SK-MEL-5 (cell line): ENCODE data around the gene KLK10. TPM values are rescaled to one million over a fixed set of nuclear protein-coding genes. Genes with fewer than 3 reads are reported as not detected.
"Not testable (repeated sequence)": the region's sequence is repeated elsewhere in the genome, so short reads cannot be mapped to it uniquely, and the experiment has no call there.

Experiments
- DNase-seq: peaks from one replicate; pipeline ENCODE4 v3.0.0-alpha.2; 2016; ENCODE audit warnings: low read depth, low spot score
- in situ Hi-C: cut with HindIII; loops from 2 replicates; pipeline ENCODE4 v1.10.0; 2016; ENCODE audit warnings: low sequenced_read_pairs, high pct_unique_total_duplicates, low pct_unique_long_range_greater_than_20kb
- total RNA-seq: library from RNA; depleted of rRNA; stranded (reverse); fragments of >200 nt; shearing (Covaris generic); gene quantifications from 2 replicates; pipeline ENCODE4 v1.2.3, GENCODE V29; 2014

KLK10 gene
- total RNA-seq, 1 experiment from 2014 or later: not detected

GRCh38 chr19:51009061-51009891, 10.2 kb downstream of the KLK10 start:
- in situ Hi-C loops: no loop called here
- DNase-seq: no peak

GRCh38 chr19:51007488-51007887, 12.0 kb downstream of the KLK10 start:
- in situ Hi-C loops: no loop called here
- no peak for DNase-seq

GRCh38 chr19:51006406-51006805, 13.1 kb downstream of the KLK10 start:
- in situ Hi-C loops: no loop called here
- no peak for DNase-seq

- in situ Hi-C loops: no loop called here
Measured at GRCh38 chr19:51005248-51005647, 14.3 kb downstream of the KLK10 start.

GRCh38 chr19:51003316-51003715, 16.2 kb downstream of the KLK10 start:
- in situ Hi-C loops: no loop called here

More at GRCh38 chr19:51005248-51005647, 14.3 kb downstream of the KLK10 start:
- DNase-seq: no peak

GRCh38 chr19:51002542-51003311, 16.8 kb downstream of the KLK10 start:
- peak; percentile 82 for DNase-seq
- in situ Hi-C loops: no loop called here

More at GRCh38 chr19:51003316-51003715, 16.2 kb downstream of the KLK10 start:
- no peak for DNase-seq

- in situ Hi-C loops: no loop called here
- DNase-seq: no peak
Measured at GRCh38 chr19:51002089-51002532, 17.4 kb downstream of the KLK10 start.

- in situ Hi-C loops: no loop called here
Measured at GRCh38 chr19:51001515-51001914, 18.0 kb downstream of the KLK10 start, which contains the start of gene KLK8. Gene KLK8 (minus strand): TSS chr19:51001604. CDS start chr19:51001167, 437 bp downstream.

GRCh38 chr19:51000981-51001380, 18.5 kb downstream of the KLK10 start:
- DNase-seq: no peak
- in situ Hi-C loops: no loop called here

More at GRCh38 chr19:51001515-51001914, 18.0 kb downstream of the KLK10 start, which contains the start of gene KLK8:
- no peak for DNase-seq

GRCh38 chr19:51000426-51000825, 19.1 kb downstream of the KLK10 start:
- DNase-seq: no peak
- in situ Hi-C loops: no loop called here

- DNase-seq: no peak
- in situ Hi-C loops: no loop called here
Measured at GRCh38 chr19:50998686-50999085, 20.8 kb downstream of the KLK10 start.

GRCh38 chr19:50998061-50998460, 21.4 kb downstream of the KLK10 start:
- in situ Hi-C loops: no loop called here
- no peak for DNase-seq

- in situ Hi-C loops: no loop called here
- DNase-seq: peak; percentile 31
Measured at GRCh38 chr19:50994129-50994528, 25.4 kb downstream of the KLK10 start.

- in situ Hi-C loops: no loop called here
- no peak for DNase-seq
Measured at GRCh38 chr19:50992666-50993035, 26.9 kb downstream of the KLK10 start.

GRCh38 chr19:50984416-50984815, 35.1 kb downstream of the KLK10 start:
- in situ Hi-C loops, DNase-seq: not testable (repeated sequence)

- in situ Hi-C loops: no loop called here
- DNase-seq: no peak
Measured at GRCh38 chr19:50983625-50984292, 35.8 kb downstream of the KLK10 start, which contains the start of gene KLK7. Gene KLK7 (minus strand): TSS chr19:50983917. CDS start chr19:50982399, 1,518 bp downstream.

GRCh38 chr19:50982186-50982585, 37.3 kb downstream of the KLK10 start:
- in situ Hi-C loops: no loop called here
- DNase-seq: no peak
